Hepatocyte (in vitro differentiated cells): ENCODE results near the gene STIM1. TPM values are rescaled to one million over a fixed set of nuclear protein-coding genes. Genes with fewer than 3 reads are reported as not detected.

ENCODE experiments used
- DNase-seq: peaks from one replicate; pipeline ENCODE4 v3.0.0-alpha.2; 2016; ENCODE audit warnings: low spot score
- H2AFZ ChIP-seq: fragments of 200-600 bp; sonication (generic); 2 replicates; pipeline ENCODE4 v1.6.0; 2016; ENCODE audit warnings: antibody characterized with exemption, mild to moderate bottlenecking
- H3K27ac ChIP-seq: fragments of 200-600 bp; sonication (generic); 2 replicates; pipeline ENCODE4 v1.5.1; 2016; ENCODE audit warnings: mild to moderate bottlenecking
- H3K27me3 ChIP-seq: fragments of 200-600 bp; sonication (generic); 2 replicates; pipeline ENCODE4 v1.6.1; 2016
- H3K36me3 ChIP-seq: fragments of 200-600 bp; sonication (generic); replicated peaks from 2 replicates; pipeline ENCODE4 v1.5.1; 2016; ENCODE audit warnings: low read depth; ENCODE audit not compliant: insufficient read depth
- H3K4me1 ChIP-seq: fragments of 200-600 bp; sonication (generic); 2 replicates; pipeline ENCODE4 v1.5.1; 2016; ENCODE audit warnings: mild to moderate bottlenecking, moderate library complexity; ENCODE audit not compliant: insufficient read depth
- H3K4me2 ChIP-seq: fragments of 200-600 bp; sonication (generic); 2 replicates; pipeline ENCODE4 v1.6.0; 2016
- H3K4me3 ChIP-seq: fragments of 200-600 bp; sonication (generic); 2 replicates; pipeline ENCODE4 v1.5.1; 2016; ENCODE audit warnings: mild to moderate bottlenecking
- H3K79me2 ChIP-seq: fragments of 200-600 bp; sonication (generic); 2 replicates; pipeline ENCODE4 v1.6.0; 2017; ENCODE audit warnings: mild to moderate bottlenecking
- H3K9me2 ChIP-seq: fragments of 200-600 bp; sonication (generic); replicated peaks from 2 replicates; pipeline ENCODE4 v1.6.0; 2017; ENCODE audit warnings: mild to moderate bottlenecking; ENCODE audit not compliant: insufficient read depth
- H3K9me3 ChIP-seq: fragments of 200-600 bp; sonication (generic); 2 replicates; pipeline ENCODE4 v1.5.1; 2016; ENCODE audit warnings: low read depth, mild to moderate bottlenecking
- H4K20me1 ChIP-seq: fragments of 200-600 bp; sonication (generic); 2 replicates; pipeline ENCODE4 v1.6.0; 2016; ENCODE audit warnings: mild to moderate bottlenecking; ENCODE audit not compliant: insufficient read depth, poor library complexity, severe bottlenecking
- EZH2 ChIP-seq: fragments of 200-600 bp; sonication (generic); IDR thresholded peaks from 2 replicates; pipeline ENCODE4 v1.6.1; 2016; ENCODE audit warnings: antibody characterized with exemption, mild to moderate bottlenecking, borderline replicate concordance
- EZH2phosphoT487 ChIP-seq: fragments of 200-600 bp; sonication (generic); IDR thresholded peaks from one replicate; pipeline ENCODE4 v1.6.1; 2018; ENCODE audit warnings: antibody characterized with exemption, mild to moderate bottlenecking, low read depth, moderate library complexity; ENCODE audit not compliant: unreplicated experiment, severe bottlenecking
- WGBS: methylation state at CpG from one replicate; pipeline ENCODE4 v1.1.6; 2016; ENCODE audit warnings: low lambda C conversion rate; ENCODE audit errors: missing lambda C conversion rate; 5-methylcytosine and 5-hydroxymethylcytosine counted together
- polyA plus RNA-seq: library from polyadenylated mRNA; unstranded; fragments of >200 nt; fragmentation: Nextera tagmentation; extraction: Ambion mirVana; gene quantifications from 2 replicates; pipeline ENCODE4 v1.2.1, GENCODE V29; 2016
- total RNA-seq: library from RNA; depleted of rRNA; stranded (reverse); fragments of >200 nt; gene quantifications from 2 replicates; pipeline ENCODE4 v1.2.3, GENCODE V29; 2014
- TF ChIP-seq, protein P1 (sequence below): fragments of 200-600 bp; sonication (generic); IDR thresholded peaks from 2 replicates; pipeline ENCODE4 v1.5.1; 2016; ENCODE audit warnings: antibody characterized with exemption, mild to moderate bottlenecking; ENCODE audit not compliant: poor library complexity

Gene STIM1
- total and polyA plus RNA-seq, 2 experiments from 2014 or later: 18.5 to 19.6 TPM

DNA sequence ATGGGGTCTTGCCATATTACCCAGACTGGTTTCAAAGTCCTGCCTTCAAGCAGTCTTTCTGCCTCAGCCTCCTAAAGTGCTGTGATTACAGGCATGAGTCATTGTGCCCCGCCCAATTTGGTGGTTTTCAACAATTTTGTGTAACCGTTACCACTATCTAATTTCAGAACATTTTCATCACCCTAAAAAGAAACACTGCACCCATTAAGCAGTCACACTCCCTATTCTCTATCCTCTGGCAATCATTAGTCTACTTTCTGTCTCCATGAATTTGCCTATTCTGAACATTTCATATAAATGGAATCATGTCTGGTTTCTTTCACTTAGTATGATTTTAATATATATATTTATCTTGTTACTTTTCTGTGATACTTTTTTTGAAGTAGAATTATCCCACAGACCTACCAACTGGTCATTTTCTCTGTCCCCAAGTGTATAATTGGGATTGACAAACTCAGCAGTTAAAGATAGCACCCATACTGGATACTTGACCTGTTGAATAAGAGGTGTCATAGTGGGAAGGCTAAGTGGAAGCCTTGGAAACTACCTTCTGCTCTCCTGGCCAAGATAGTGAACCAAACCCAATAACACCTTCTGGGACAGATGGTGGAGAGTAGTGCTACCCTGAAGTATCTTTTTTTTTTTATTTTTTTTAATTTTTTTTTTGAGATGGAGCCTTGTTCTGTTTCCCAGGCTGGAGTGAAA lies 64.8 kb downstream of the STIM1 start:
- Histone ChIP-seq H3K79me2 (peaks cover 8% of the 10 kb centered on the region), H4K20me1 (no peaks in the 10 kb centered on the region), H3K4me3 (no peak overlapping the region), H3K36me3 (no peaks in the 10 kb centered on the region), H3K9me2 (no peaks in the 10 kb centered on the region), H3K27me3 (no peaks in the 10 kb centered on the region), H2AFZ (no peak overlapping the region), H3K9me3 (no peaks in the 10 kb centered on the region), H3K4me1 (no peaks in the 10 kb centered on the region), H3K4me2 (no peak overlapping the region), H3K27ac (no peak overlapping the region)
- no peak for DNase-seq
- TF ChIP-seq EZH2phosphoT487 (no peak), EZH2 (no peak)
- TF ChIP-seq, protein P1, sequence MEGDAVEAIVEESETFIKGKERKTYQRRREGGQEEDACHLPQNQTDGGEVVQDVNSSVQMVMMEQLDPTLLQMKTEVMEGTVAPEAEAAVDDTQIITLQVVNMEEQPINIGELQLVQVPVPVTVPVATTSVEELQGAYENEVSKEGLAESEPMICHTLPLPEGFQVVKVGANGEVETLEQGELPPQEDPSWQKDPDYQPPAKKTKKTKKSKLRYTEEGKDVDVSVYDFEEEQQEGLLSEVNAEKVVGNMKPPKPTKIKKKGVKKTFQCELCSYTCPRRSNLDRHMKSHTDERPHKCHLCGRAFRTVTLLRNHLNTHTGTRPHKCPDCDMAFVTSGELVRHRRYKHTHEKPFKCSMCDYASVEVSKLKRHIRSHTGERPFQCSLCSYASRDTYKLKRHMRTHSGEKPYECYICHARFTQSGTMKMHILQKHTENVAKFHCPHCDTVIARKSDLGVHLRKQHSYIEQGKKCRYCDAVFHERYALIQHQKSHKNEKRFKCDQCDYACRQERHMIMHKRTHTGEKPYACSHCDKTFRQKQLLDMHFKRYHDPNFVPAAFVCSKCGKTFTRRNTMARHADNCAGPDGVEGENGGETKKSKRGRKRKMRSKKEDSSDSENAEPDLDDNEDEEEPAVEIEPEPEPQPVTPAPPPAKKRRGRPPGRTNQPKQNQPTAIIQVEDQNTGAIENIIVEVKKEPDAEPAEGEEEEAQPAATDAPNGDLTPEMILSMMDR: no peak
- 62% methylated on average over 2 of the region's 2 CpGs for WGBS

- no peak for TF ChIP-seq EZH2
- TF ChIP-seq, protein P1: no peak
- no peak for TF ChIP-seq EZH2phosphoT487
- WGBS: 100% methylated on average over 1 of the region's 1 CpG
- Histone ChIP-seq H2AFZ (no peak overlapping the region), H3K27me3 (no peaks in the 10 kb centered on the region), H3K9me2 (no peaks in the 10 kb centered on the region), H3K4me1 (peaks cover 4% of the 10 kb centered on the region), H3K27ac (no peak overlapping the region), H3K4me2 (no peak overlapping the region), H3K4me3 (no peak overlapping the region), H3K36me3 (no peaks in the 10 kb centered on the region), H3K9me3 (no peaks in the 10 kb centered on the region), H3K79me2 (peaks cover 8% of the 10 kb centered on the region), H4K20me1 (no peaks in the 10 kb centered on the region)
- no peak for DNase-seq
These were observed 66.6 kb downstream of the STIM1 start for GRCh38 chr11:3922056-3922455.

GRCh38 chr11:3925513-3925912 lies 70.0 kb downstream of the STIM1 start:
- Histone ChIP-seq H2AFZ (no peak overlapping the region), H3K4me3 (no peak overlapping the region), H3K27me3 (no peaks in the 10 kb centered on the region), H3K27ac (no peak overlapping the region), H3K36me3 (no peaks in the 10 kb centered on the region), H3K9me2 (no peaks in the 10 kb centered on the region), H4K20me1 (no peaks in the 10 kb centered on the region), H3K4me2 (no peak overlapping the region), H3K4me1 (peaks cover 13% of the 10 kb centered on the region), H3K79me2 (peaks cover 6% of the 10 kb centered on the region), H3K9me3 (no peaks in the 10 kb centered on the region)
- no peak for DNase-seq
- TF ChIP-seq EZH2 (no peak), EZH2phosphoT487 (no peak)
- TF ChIP-seq, protein P1: no peak
- 98% methylated on average over 1 of the region's 1 CpG for WGBS
